ENCODE data around the gene IL25.
"Not testable (repeated sequence)": the region's sequence is repeated elsewhere in the genome, so short reads cannot be mapped to it uniquely, and the experiment has no call there.

The IL25 gene

DNA sequence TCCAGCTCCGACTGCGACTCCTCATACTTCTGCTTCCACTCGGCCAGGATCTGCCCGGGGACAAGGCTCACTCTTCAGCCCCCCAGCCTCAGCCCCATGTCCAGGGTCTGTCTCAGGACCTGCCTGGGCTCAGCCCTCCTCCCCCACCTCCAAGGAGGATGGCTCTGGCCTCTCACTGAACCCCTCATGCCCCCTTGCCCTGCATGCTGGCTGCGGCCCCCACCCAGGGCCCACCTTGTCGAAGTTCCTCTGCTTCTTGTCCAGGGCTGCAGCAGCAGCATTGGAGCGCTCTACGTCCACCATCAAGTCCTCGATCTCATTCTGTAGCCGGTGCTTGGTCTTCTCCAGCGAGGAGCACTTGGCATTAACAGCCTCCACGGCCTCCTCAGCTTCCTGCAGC is 44.7 kb downstream of the IL25 start:
- not testable (repeated sequence) for H2BK12ac ChIP-seq (ENCODE audit: low read length in 2 of 2); H3K23ac ChIP-seq (ENCODE audit: low read length in 2 of 2); H3K18ac ChIP-seq (ENCODE audit: low read depth in 1 of 2, low read length in 2 of 2); H2BK120ac ChIP-seq (ENCODE audit: low read depth, low read length); H3K36me3 ChIP-seq (ENCODE audit: control insufficient read depth in 1 of 2, insufficient read depth in 2 of 2, low read depth in 1 of 2, low read length in 2 of 2); H3K4me2 ChIP-seq (ENCODE audit: low read length, poor library complexity, severe bottlenecking); H3K9me3 ChIP-seq (ENCODE audit: control insufficient read depth, low read length); H3K27ac ChIP-seq (ENCODE audit: low read length, poor library complexity, severe bottlenecking); H2AFZ ChIP-seq (ENCODE audit: low read depth, low read length); H3K9ac ChIP-seq (ENCODE audit: low read length); H2AK5ac ChIP-seq (ENCODE audit: low read length, severe bottlenecking); H3K4me1 ChIP-seq (ENCODE audit: control insufficient read depth, insufficient read depth, low read depth, low read length); H2BK5ac ChIP-seq (ENCODE audit: low read depth, low read length, poor library complexity, severe bottlenecking); DNase-seq; H3K14ac ChIP-seq (ENCODE audit: low read length in 2 of 2); H3K79me1 ChIP-seq (replicated peaks; ENCODE audit: low read length, poor library complexity, severe bottlenecking); H3K4ac ChIP-seq (ENCODE audit: low read depth in 1 of 2, low read length in 2 of 2); H4K91ac ChIP-seq (ENCODE audit: low read length); H3K4me3 ChIP-seq (ENCODE audit: insufficient read depth in 1 of 2, low read depth in 1 of 2, low read length in 2 of 2); H4K8ac ChIP-seq (ENCODE audit: low read length); H2BK15ac ChIP-seq (ENCODE audit: low read depth, poor library complexity, severe bottlenecking)
- WGBS, result 89% methylated on average over 12 of the region's 12 CpGs
- peaks cover 36 to 64% of the 10 kb centered on the region in 2 experiments for H3K27me3 ChIP-seq (ENCODE audit: control insufficient read depth in 1 of 2, insufficient read depth in 1 of 2, low read length in 2 of 2)

DNA sequence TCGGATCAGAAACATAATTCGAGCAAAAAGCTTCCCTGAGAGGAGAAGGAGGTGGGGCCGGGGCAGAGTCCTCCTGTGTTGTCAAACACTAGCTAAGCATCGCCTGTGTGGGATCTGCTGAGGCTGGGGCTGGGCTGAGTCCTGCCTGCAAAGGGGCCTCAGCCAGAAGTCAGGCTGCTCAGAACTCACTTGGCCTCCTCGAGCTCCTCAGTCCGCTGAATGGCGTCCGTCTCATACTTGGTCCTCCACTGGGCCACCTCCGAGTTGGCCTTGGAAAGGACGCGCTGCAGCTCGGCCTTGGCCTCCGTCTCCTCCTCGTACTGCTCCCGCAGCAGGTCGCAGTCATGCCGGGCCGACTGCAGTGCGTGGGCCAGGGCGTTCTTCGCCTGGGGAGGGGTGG is 45.4 kb downstream of the IL25 start:
- no peak overlapping the region for H3K27ac ChIP-seq (ENCODE audit: low read length, poor library complexity, severe bottlenecking)
- H2BK15ac ChIP-seq (ENCODE audit: low read depth, poor library complexity, severe bottlenecking), result no peak overlapping the region
- no peak overlapping the region for H2BK12ac ChIP-seq (ENCODE audit: low read length in 2 of 2)
- H3K27me3 ChIP-seq (ENCODE audit: control insufficient read depth in 1 of 2, insufficient read depth in 1 of 2, low read length in 2 of 2), result peaks cover 29 to 58% of the 10 kb centered on the region in 2 experiments
- H3K23ac ChIP-seq (ENCODE audit: low read length in 2 of 2), result no peak overlapping the region
- H3K18ac ChIP-seq (ENCODE audit: low read depth in 1 of 2, low read length in 2 of 2), result no peak overlapping the region
- no peaks in the 10 kb centered on the region for H3K4me1 ChIP-seq (ENCODE audit: control insufficient read depth, insufficient read depth, low read depth, low read length)
- H2AFZ ChIP-seq (ENCODE audit: low read depth, low read length), result no peak overlapping the region
- H3K4ac ChIP-seq (ENCODE audit: low read depth in 1 of 2, low read length in 2 of 2), result no peak overlapping the region
- DNase-seq, result no peak
- no peaks in the 10 kb centered on the region for H3K36me3 ChIP-seq (ENCODE audit: control insufficient read depth in 1 of 2, insufficient read depth in 2 of 2, low read depth in 1 of 2, low read length in 2 of 2)
- no peaks in the 10 kb centered on the region for H3K79me1 ChIP-seq (replicated peaks; ENCODE audit: low read length, poor library complexity, severe bottlenecking)
- H2AK5ac ChIP-seq (ENCODE audit: low read length, severe bottlenecking), result no peak overlapping the region
- H4K91ac ChIP-seq (ENCODE audit: low read length), result no peak overlapping the region
- H4K8ac ChIP-seq (ENCODE audit: low read length), result no peak overlapping the region
- H3K9me3 ChIP-seq (ENCODE audit: control insufficient read depth, low read length), result no peaks in the 10 kb centered on the region
- no peak overlapping the region for H3K4me2 ChIP-seq (ENCODE audit: low read length, poor library complexity, severe bottlenecking)
- H3K14ac ChIP-seq (ENCODE audit: low read length in 2 of 2), result no peak overlapping the region
- no peak overlapping the region for H2BK5ac ChIP-seq (ENCODE audit: low read depth, low read length, poor library complexity, severe bottlenecking)
- H2BK120ac ChIP-seq (ENCODE audit: low read depth, low read length), result no peak overlapping the region
- H3K4me3 ChIP-seq (ENCODE audit: insufficient read depth in 1 of 2, low read depth in 1 of 2, low read length in 2 of 2), result no peak overlapping the region
- 86% methylated on average over 14 of the region's 21 CpGs for WGBS
- H3K9ac ChIP-seq (ENCODE audit: low read length), result no peak overlapping the region

DNA sequence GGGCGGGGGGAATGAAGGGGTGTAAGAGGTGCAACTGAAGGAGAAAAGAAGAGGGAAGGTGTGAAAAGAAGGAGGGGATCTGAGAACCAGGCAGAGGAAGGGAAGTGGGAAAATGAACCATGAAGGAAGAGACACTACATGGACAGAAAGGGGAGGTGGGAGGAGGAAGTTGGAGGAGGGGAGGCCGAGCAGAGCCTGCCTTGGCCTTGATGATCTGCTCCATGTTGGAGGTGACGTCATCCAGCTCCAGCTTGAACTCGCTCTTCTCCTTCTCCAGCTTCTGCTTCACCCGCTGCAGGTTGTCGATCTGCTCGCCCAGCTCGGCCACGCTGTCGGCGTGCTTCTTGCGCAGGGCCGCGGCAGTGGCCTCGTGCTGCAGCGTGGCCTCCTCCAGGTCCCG is 47.0 kb downstream of the IL25 start:
- not testable (repeated sequence) for DNase-seq; H3K23ac ChIP-seq (ENCODE audit: low read length in 2 of 2); H3K9me3 ChIP-seq (ENCODE audit: control insufficient read depth, low read length)

DNA sequence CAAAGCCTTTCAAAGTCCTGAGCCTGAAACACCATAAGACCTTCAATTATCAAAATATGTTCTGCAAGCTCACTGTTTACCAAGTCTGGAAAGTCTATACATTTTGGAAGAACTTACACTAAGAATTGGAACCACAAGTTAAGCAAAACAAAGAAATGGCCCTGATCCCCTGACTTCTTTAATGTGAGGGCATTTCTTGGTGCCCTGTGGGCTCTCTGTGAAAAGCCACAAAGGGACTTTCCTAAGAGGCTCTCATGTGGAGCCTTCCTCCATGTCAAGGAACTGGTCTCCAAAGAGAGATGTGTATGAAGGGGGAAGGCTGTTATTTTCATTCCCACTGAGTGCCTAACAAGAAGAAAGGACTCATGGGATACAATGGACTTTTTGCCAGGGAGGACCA is 49.0 kb downstream of the IL25 start:
- Histone ChIP-seq H3K18ac (ENCODE audit: low read depth in 1 of 2, low read length in 2 of 2) (no peak overlapping the region), H3K4me3 (ENCODE audit: insufficient read depth in 1 of 2, low read depth in 1 of 2, low read length in 2 of 2) (no peak overlapping the region), H2BK15ac (ENCODE audit: low read depth, poor library complexity, severe bottlenecking) (no peak overlapping the region), H3K14ac (ENCODE audit: low read length in 2 of 2) (no peak overlapping the region), H4K8ac (ENCODE audit: low read length) (no peak overlapping the region), H3K9me3 (ENCODE audit: control insufficient read depth, low read length) (no peaks in the 10 kb centered on the region), H3K4me2 (ENCODE audit: low read length, poor library complexity, severe bottlenecking) (no peak overlapping the region), H3K4me1 (ENCODE audit: control insufficient read depth, insufficient read depth, low read depth, low read length) (no peaks in the 10 kb centered on the region), H2BK120ac (ENCODE audit: low read depth, low read length) (no peak overlapping the region), H3K36me3 (ENCODE audit: control insufficient read depth in 1 of 2, insufficient read depth in 2 of 2, low read depth in 1 of 2, low read length in 2 of 2) (no peaks in the 10 kb centered on the region), H3K27me3 (ENCODE audit: control insufficient read depth in 1 of 2, insufficient read depth in 1 of 2, low read length in 2 of 2) (peaks cover 34 to 61% of the 10 kb centered on the region in 2 experiments), H4K91ac (ENCODE audit: low read length) (no peak overlapping the region), H2AK5ac (ENCODE audit: low read length, severe bottlenecking) (no peak overlapping the region), H3K27ac (ENCODE audit: low read length, poor library complexity, severe bottlenecking) (no peak overlapping the region), H2BK12ac (ENCODE audit: low read length in 2 of 2) (no peak overlapping the region), H3K4ac (ENCODE audit: low read depth in 1 of 2, low read length in 2 of 2) (no peak overlapping the region), H3K23ac (ENCODE audit: low read length in 2 of 2) (no peak overlapping the region), H3K9ac (ENCODE audit: low read length) (no peak overlapping the region), H2AFZ (ENCODE audit: low read depth, low read length) (no peak overlapping the region), H3K79me1 (replicated peaks; ENCODE audit: low read length, poor library complexity, severe bottlenecking) (no peaks in the 10 kb centered on the region), H2BK5ac (ENCODE audit: low read depth, low read length, poor library complexity, severe bottlenecking) (no peak overlapping the region)
- no peak for DNase-seq

More for the DNA sequence above, 47.0 kb downstream of the IL25 start:
- not testable (repeated sequence) for H2BK120ac ChIP-seq (ENCODE audit: low read depth, low read length); H4K8ac ChIP-seq (ENCODE audit: low read length); H4K91ac ChIP-seq (ENCODE audit: low read length); H2BK15ac ChIP-seq (ENCODE audit: low read depth, poor library complexity, severe bottlenecking); H3K18ac ChIP-seq (ENCODE audit: low read depth in 1 of 2, low read length in 2 of 2); H3K4ac ChIP-seq (ENCODE audit: low read depth in 1 of 2, low read length in 2 of 2); H2AK5ac ChIP-seq (ENCODE audit: low read length, severe bottlenecking); H2AFZ ChIP-seq (ENCODE audit: low read depth, low read length); H2BK5ac ChIP-seq (ENCODE audit: low read depth, low read length, poor library complexity, severe bottlenecking); H3K79me1 ChIP-seq (replicated peaks; ENCODE audit: low read length, poor library complexity, severe bottlenecking); H3K4me2 ChIP-seq (ENCODE audit: low read length, poor library complexity, severe bottlenecking); H3K9ac ChIP-seq (ENCODE audit: low read length); H3K27ac ChIP-seq (ENCODE audit: low read length, poor library complexity, severe bottlenecking); H3K36me3 ChIP-seq (ENCODE audit: control insufficient read depth in 1 of 2, insufficient read depth in 2 of 2, low read depth in 1 of 2, low read length in 2 of 2); H2BK12ac ChIP-seq (ENCODE audit: low read length in 2 of 2); H3K14ac ChIP-seq (ENCODE audit: low read length in 2 of 2); H3K4me1 ChIP-seq (ENCODE audit: control insufficient read depth, insufficient read depth, low read depth, low read length); H3K4me3 ChIP-seq (ENCODE audit: insufficient read depth in 1 of 2, low read depth in 1 of 2, low read length in 2 of 2)
- 41% methylated on average over 1 of the region's 17 CpGs for WGBS
- peaks cover 25 to 63% of the 10 kb centered on the region in 2 experiments for H3K27me3 ChIP-seq (ENCODE audit: control insufficient read depth in 1 of 2, insufficient read depth in 1 of 2, low read length in 2 of 2)

Data from mesenchymal stem cell (in vitro differentiated cells and primary cell).